A673 (cell line): Measurements from ENCODE around the gene TRPV4. TPM values are rescaled to one million over a fixed set of nuclear protein-coding genes. Genes with fewer than 3 reads are reported as not detected.

ENCODE experiments used
- BruUV-seq: library from RNA; stranded (reverse); fragments of 400-500 nt; replicated peaks from 2 replicates; lab custom pipeline; 2021; lab: Mats Ljungman, UMichigan
- CTCF ChIA-PET: fragments of 300-600 bp; sonication (Branson Sonifier 250); formaldehyde crosslinking; loops from one replicate; lab custom pipeline; 2022; ENCODE audit warnings: antibody characterized with exemption; lab: Charles Lee
- POLR2A ChIA-PET: fragments of 300-600 bp; sonication (Branson Sonifier 250); formaldehyde crosslinking; loops from one replicate; lab custom pipeline; 2022; ENCODE audit warnings: antibody characterized with exemption; ENCODE audit not compliant: low non-redundant PET; lab: Charles Lee
- DNase-seq: peaks from one replicate; pipeline ENCODE4 v3.0.0-alpha.2; 2015; ENCODE audit warnings: low spot score
- H3K27ac ChIP-seq: fragments of 200-600 bp; sonication (generic); 2 replicates; pipeline ENCODE4 v1.5.1; 2016; ENCODE audit warnings: mixed run types, low read depth, mild to moderate bottlenecking, mixed read lengths, antibody characterized with exemption, low read length; ENCODE audit not compliant: poor library complexity, severe bottlenecking
- H3K27me3 ChIP-seq: fragments of 200-600 bp; sonication (generic); replicated peaks from 2 replicates; pipeline ENCODE4 v1.6.1; 2017; ENCODE audit warnings: mixed run types, low read depth, mild to moderate bottlenecking, mixed read lengths, antibody characterized with exemption, low read length; ENCODE audit not compliant: insufficient read depth, poor library complexity
- H3K36me3 ChIP-seq: fragments of 200-600 bp; sonication (generic); 2 replicates; pipeline ENCODE4 v1.6.1; 2016; ENCODE audit warnings: mixed run types, mild to moderate bottlenecking, mixed read lengths, antibody characterized with exemption, low read length; ENCODE audit not compliant: insufficient read depth, poor library complexity, severe bottlenecking
- H3K4me1 ChIP-seq: fragments of 200-600 bp; sonication (generic); 2 replicates; pipeline ENCODE4 v1.6.1; 2017; ENCODE audit warnings: mixed run types, mild to moderate bottlenecking, mixed read lengths, antibody characterized with exemption, low read length; ENCODE audit not compliant: insufficient read depth, poor library complexity, severe bottlenecking
- H3K4me3 ChIP-seq: fragments of 200-600 bp; sonication (generic); 2 replicates; pipeline ENCODE4 v1.5.1; 2016; ENCODE audit warnings: low read depth, mixed run types, mild to moderate bottlenecking, mixed read lengths, low read length; ENCODE audit not compliant: poor library complexity, severe bottlenecking
- H3K9me3 ChIP-seq: fragments of 200-600 bp; sonication (generic); 2 replicates; pipeline ENCODE4 v1.6.1; 2016; ENCODE audit warnings: mixed run types, low read depth, mild to moderate bottlenecking, mixed read lengths, antibody characterized with exemption, low read length; ENCODE audit not compliant: poor library complexity, severe bottlenecking
- CTCF ChIP-seq: fragments of 300-800, 200-600 bp; sonication (generic); conservative IDR thresholded peaks from 2 replicates; pipeline ENCODE4 v1.5.1; 2017; ENCODE audit warnings: low read depth, mild to moderate bottlenecking, antibody characterized with exemption, low read length, moderate library complexity, mixed read lengths
- EZH2 ChIP-seq: fragments of 200-600 bp; sonication (generic); IDR thresholded peaks from 2 replicates; pipeline ENCODE4 v1.6.1; 2017; ENCODE audit warnings: borderline replicate concordance, low read depth, mild to moderate bottlenecking, mixed read lengths, antibody characterized with exemption, low read length; ENCODE audit not compliant: poor library complexity, severe bottlenecking
- intact Hi-C: fragments of 100-400 bp; cut with micrococcal nuclease; formaldehyde crosslinking; loops from one replicate; pipeline ENCODE4 v1.10.0; 2022; ENCODE audit not compliant: unreplicated experiment
- total RNA-seq: library from RNA; stranded (reverse); gene quantifications from 2 replicates; pipeline ENCODE4 v1.2.3, GENCODE V29; 2021

Gene TRPV4
- total RNA-seq, 1 experiment from 2014 or later, result 0.11 TPM

DNA sequence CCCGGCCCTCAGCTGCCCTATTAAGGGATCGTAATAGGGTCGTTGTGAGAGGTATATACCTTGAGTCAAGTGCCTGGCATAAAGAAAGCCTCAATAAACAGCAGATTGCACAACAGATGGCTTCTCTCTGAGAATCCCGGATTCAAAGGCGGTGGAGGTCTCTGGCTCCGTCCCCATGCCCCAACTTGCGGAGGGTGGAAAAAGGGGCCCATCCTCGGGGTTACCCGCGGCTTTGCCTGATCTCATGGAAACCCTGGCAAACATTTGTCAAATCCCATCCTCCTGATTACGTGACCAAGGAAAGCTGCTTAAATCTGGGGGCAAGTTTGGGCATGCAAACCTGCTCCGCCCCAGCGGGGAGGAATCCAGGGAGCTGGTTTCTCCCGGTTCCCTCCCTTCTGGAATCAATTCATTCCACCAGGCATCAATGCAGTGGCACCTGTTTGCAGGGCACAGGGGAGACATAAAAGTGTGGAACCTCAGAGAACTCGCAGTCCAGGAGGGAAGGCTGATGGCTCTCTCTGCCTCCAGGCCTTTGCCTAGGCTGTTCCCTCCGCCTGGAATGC, 12.3 kb downstream of the TRPV4 start:
- no peak for DNase-seq
- TF ChIP-seq CTCF, result no peak
- no peak for TF ChIP-seq EZH2
- BruUV-seq, result no TSS peak

GRCh38 chr12:109818905-109819500, 14.2 kb downstream of the TRPV4 start:
- POLR2A ChIA-PET, result no interaction called here
- no peak for DNase-seq
- Histone ChIP-seq H3K36me3 (no peaks in the 10 kb centered on the region), H3K4me1 (no peaks in the 10 kb centered on the region), H3K4me3 (no peak overlapping the region), H3K27me3 (no peaks in the 10 kb centered on the region), H3K9me3 (no peaks in the 10 kb centered on the region), H3K27ac (no peak overlapping the region)
- intact Hi-C loops, result no loop called here
- CTCF ChIA-PET, result no interaction called here
- TF ChIP-seq CTCF (no peak), EZH2 (no peak)
- BruUV-seq, result no TSS peak

More for the DNA sequence above, 12.3 kb downstream of the TRPV4 start:
- no peaks in the 10 kb centered on the region for H3K36me3 ChIP-seq
- no peak overlapping the region for H3K4me3 ChIP-seq
- CTCF ChIA-PET, result no interaction called here
- H3K27me3 ChIP-seq, result no peaks in the 10 kb centered on the region
- intact Hi-C loops, result no loop called here
- POLR2A ChIA-PET, result no interaction called here
- H3K4me1 ChIP-seq, result no peaks in the 10 kb centered on the region
- no peaks in the 10 kb centered on the region for H3K9me3 ChIP-seq
- H3K27ac ChIP-seq, result no peak overlapping the region

- BruUV-seq, result no TSS peak
- Histone ChIP-seq H3K9me3 (no peaks in the 10 kb centered on the region), H3K4me1 (no peaks in the 10 kb centered on the region), H3K27ac (no peak overlapping the region), H3K36me3 (no peaks in the 10 kb centered on the region), H3K4me3 (no peak overlapping the region), H3K27me3 (no peaks in the 10 kb centered on the region)
- DNase-seq, result no peak
- intact Hi-C loops, result no loop called here
- TF ChIP-seq CTCF (no peak), EZH2 (no peak)
- CTCF ChIA-PET, result no interaction called here
- POLR2A ChIA-PET, result no interaction called here
Measured at GRCh38 chr12:109818253-109818652, 14.9 kb downstream of the TRPV4 start.
